Activated naive CD8-positive, alpha-beta T cell treated with anti-CD3 and anti-CD28 coated beads for 36 hours (primary cell): Measurements from ENCODE around the gene STK32A. TPM values are rescaled to one million over a fixed set of nuclear protein-coding genes. Genes with fewer than 3 reads are reported as not detected.

Source experiments
- DNase-seq: peaks from one replicate; pipeline ENCODE4 v3.0.0; 2021
- H3K27ac Mint-ChIP-seq: one replicate; pipeline ENCODE4 v1.8.0; 2022; ENCODE audit warnings: mild to moderate bottlenecking, moderate library complexity, mixed read lengths
- H3K27me3 Mint-ChIP-seq: one replicate; pipeline ENCODE4 v1.8.0; 2022; ENCODE audit warnings: mild to moderate bottlenecking, mixed read lengths
- H3K36me3 Mint-ChIP-seq: one replicate; pipeline ENCODE4 v1.8.0; 2021; ENCODE audit warnings: mild to moderate bottlenecking, mixed read lengths
- H3K4me1 Mint-ChIP-seq: one replicate; pipeline ENCODE4 v1.8.0; 2021; ENCODE audit warnings: mixed read lengths
- H3K4me3 Mint-ChIP-seq: one replicate; pipeline ENCODE4 v1.8.0; 2022; ENCODE audit warnings: mild to moderate bottlenecking, moderate library complexity, mixed read lengths
- H3K9me3 Mint-ChIP-seq: one replicate; pipeline ENCODE4 v1.8.0; 2022; ENCODE audit warnings: mixed read lengths
- total RNA-seq, 2 experiments: library from RNA; stranded (reverse); gene quantifications; one replicate each; pipeline ENCODE4 v1.2.3, GENCODE V29; 2021

Gene STK32A
- total RNA-seq, 2 experiments from 2014 or later: not detected

DNA sequence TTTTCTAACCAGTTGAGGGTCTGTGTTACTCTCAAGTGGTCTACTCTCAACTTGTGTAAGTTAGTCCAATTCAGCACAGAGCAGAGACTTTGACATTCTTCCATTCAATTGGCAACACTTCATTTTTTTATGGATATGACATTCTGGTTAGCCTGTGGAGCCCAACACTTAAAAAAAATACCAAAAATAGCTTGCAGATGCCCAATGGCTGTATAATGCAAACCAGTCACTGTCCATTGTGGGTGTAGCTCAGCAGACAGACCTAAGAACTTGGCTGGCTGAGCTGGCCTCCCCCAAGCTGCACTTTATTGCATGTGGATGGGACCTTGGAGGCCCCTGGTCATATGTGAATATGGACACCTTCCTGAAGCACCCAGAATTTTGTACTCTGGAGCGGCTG lies 171.8 kb downstream of the STK32A start:
- H3K27ac Mint-ChIP-seq: no peak overlapping the region
- no peak overlapping the region for H3K4me3 Mint-ChIP-seq
- no peak for DNase-seq
- H3K4me1 Mint-ChIP-seq: no peaks in the 10 kb centered on the region
- no peaks in the 10 kb centered on the region for H3K36me3 Mint-ChIP-seq
- H3K9me3 Mint-ChIP-seq: no peaks in the 10 kb centered on the region
- no peaks in the 10 kb centered on the region for H3K27me3 Mint-ChIP-seq

DNA sequence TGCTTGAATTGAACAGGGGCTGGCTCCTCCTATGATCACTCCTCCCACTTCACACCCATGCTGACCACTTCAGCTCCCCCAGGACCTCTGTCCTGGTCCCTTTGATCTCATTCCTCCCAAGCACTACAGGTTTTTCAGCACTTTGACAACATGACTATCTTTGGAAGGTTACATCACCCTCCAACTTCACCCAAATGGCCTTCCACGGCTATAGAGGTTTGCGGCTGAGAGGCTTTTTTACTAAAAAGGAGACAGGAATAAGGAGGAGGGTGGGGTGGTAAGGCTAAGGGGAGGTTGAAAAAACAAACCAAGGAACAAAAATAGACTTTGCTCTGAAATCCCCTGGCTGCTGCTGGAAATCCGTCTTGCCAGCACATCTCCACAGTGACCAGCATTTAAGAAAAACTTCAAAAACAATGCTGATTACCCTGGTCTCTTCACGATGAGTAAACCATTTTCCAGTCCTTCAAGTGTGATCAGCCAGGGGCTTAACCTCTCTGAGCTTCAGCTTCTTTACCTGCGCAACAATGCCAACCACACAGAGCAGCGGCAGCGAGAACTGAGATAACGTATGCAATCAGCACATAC lies 172.4 kb downstream of the STK32A start:
- no peak overlapping the region for H3K4me3 Mint-ChIP-seq
- no peak overlapping the region for H3K27ac Mint-ChIP-seq
- H3K4me1 Mint-ChIP-seq: no peaks in the 10 kb centered on the region
- no peaks in the 10 kb centered on the region for H3K36me3 Mint-ChIP-seq
- no peak for DNase-seq
- H3K9me3 Mint-ChIP-seq: no peaks in the 10 kb centered on the region
- no peaks in the 10 kb centered on the region for H3K27me3 Mint-ChIP-seq

DNA sequence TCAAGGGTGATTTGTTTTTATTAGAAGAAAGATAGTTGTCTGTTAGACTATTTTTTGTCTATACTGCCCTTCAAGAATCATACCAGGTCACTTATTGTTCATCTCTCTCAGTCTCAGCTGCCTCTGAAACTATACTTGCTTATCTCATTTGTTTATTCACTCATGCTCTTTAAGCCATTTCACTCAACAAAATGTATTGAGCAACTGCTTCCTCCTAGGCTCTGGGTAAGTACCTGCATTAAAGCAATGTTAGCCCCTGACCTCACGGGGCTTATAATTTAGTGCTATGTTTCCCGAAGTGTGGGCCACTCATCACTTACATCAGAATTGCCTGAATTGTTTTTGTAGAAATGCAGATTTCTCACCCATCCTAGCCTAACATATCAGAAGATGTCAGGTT lies 174.2 kb downstream of the STK32A start:
- Mint-ChIP-seq H3K4me3 (no peak overlapping the region), H3K27me3 (no peaks in the 10 kb centered on the region), H3K4me1 (no peaks in the 10 kb centered on the region), H3K36me3 (no peaks in the 10 kb centered on the region), H3K27ac (no peak overlapping the region), H3K9me3 (no peaks in the 10 kb centered on the region)
- no peak for DNase-seq

DNA sequence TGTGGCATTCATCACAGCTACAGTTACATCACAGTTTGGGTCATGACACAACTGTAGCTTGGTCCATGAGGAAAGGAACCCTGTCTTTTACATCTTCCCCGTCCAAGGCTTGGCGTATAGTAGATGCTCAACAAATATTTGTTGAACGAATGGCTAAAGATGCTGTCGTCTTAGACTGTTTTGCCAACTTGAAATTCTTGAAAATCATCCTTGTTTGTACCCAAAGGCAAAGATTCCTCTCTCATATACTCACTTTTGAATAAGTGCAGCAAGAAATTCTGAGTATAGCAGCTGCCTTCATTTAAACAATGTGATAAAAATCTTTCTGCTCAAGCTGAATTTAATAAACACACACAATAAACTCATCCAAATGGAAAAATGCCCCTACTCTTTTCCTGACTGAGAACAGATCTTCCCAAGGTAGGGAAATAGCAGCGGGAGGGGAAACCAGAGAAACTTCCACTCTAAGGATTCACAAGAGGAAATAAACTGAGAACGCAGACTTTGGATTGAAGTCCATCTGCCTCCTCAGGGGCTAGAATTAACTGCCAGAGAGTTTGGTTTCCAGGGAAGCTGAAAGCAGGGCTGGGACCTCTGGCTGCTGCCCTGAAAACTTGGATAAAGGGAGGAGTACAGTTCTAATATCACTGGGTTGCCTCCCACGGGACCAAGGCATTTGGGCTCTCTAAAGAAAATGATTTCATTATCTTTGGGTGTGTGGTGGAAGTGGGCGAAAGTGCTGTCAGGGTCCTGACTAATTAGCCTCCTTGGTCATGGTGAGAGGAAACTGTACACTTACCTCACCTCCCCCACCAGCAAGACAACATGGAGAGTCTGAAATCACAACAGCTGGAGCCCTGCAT lies 175.9 kb downstream of the STK32A start:
- no peaks in the 10 kb centered on the region for H3K36me3 Mint-ChIP-seq
- no peak overlapping the region for H3K27ac Mint-ChIP-seq
- no peaks in the 10 kb centered on the region for H3K9me3 Mint-ChIP-seq
- no peaks in the 10 kb centered on the region for H3K4me1 Mint-ChIP-seq
- H3K4me3 Mint-ChIP-seq: no peak overlapping the region
- no peaks in the 10 kb centered on the region for H3K27me3 Mint-ChIP-seq
- no peak for DNase-seq

DNA sequence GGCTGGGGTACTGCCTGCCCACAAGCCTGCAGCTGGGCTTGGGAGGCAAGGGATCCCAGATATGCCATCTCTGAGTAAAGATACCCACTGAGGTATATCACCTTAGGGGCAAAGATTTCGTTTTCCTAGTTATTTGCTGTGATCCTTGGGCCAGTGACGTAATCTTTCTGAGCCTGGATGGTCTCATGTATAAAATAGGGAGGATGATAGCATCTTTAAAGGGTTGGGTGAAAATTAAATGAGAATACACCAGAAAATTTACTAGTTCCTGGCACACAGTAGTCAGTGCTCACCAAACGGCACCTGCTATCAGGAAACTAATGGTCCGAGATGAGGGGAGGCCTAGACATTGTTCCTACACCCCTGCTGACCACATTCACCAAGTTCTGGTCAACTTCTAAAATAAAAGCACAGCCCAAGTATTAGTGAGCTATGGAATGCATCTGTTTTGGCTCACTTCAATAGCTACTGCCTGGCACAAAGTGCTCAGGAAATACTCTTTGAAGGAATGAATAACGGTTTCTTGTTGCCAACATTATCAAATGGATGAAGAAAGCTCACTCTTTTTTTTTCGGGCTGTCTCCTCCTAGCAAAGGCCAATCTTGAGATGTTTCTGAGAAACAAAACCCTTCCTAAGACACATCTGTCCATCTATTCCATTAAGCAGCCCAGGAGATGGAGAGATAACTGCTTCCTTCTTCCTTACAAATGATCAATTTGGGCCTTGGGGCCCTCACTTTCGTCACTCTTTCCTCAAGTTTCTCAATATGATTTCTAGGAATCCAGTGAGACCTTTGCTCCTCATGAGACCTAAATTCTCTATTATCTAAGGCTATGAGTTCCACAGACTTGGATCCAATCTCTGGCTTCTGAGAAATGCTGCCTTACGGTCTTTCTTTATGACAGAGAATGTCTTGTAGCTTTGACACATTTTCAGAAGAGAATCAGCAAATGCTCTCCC lies 176.8 kb downstream of the STK32A start:
- Mint-ChIP-seq H3K27ac (no peak overlapping the region), H3K36me3 (no peaks in the 10 kb centered on the region), H3K4me1 (no peaks in the 10 kb centered on the region), H3K4me3 (no peak overlapping the region), H3K27me3 (no peaks in the 10 kb centered on the region), H3K9me3 (no peaks in the 10 kb centered on the region)
- no peak for DNase-seq

DNA sequence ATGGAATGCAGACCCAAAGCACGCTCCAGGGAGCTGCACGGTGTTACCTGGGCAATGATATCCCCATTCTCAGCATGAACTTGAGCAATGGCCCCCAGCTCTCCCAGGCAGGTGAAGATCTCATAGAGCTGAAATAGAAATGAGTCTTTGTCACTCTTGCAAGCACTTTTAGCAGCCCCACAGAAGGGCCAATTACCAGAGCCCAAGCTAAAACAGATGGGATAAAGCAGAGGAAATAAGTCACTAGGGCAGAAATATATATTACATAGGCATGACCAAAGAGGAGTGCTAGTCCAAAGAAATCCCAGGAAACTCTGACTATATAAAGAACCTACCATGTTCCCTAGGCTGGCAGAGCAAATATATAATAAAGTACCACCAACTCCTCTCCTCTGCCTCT lies 177.7 kb downstream of the STK32A start:
- Mint-ChIP-seq H3K27me3 (no peaks in the 10 kb centered on the region), H3K27ac (no peak overlapping the region)

DNA sequence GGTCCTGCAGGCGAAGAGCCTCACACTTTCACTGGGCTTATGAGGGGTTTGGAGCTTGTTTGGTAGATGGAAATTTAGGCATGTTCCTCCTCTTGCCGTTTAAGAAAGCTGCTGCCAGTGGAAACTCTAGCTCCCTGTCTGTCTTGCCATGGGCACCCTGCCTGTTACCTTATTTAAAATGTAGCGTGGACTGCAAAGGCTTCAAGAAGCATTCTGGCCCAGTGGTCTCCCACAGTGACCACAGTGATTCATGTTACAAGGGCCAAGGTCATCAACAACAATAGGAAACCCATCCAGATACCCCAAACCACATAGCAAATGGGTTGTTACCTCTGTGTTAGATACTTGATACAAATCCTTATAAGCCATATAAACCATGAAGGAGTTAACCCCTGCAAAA lies 178.4 kb downstream of the STK32A start:
- DNase-seq: no peak
- Mint-ChIP-seq H3K27me3 (no peaks in the 10 kb centered on the region), H3K4me1 (no peaks in the 10 kb centered on the region), H3K36me3 (no peaks in the 10 kb centered on the region), H3K4me3 (no peak overlapping the region), H3K9me3 (no peaks in the 10 kb centered on the region), H3K27ac (no peak overlapping the region)

More for the DNA sequence above, 177.7 kb downstream of the STK32A start:
- H3K36me3 Mint-ChIP-seq: no peaks in the 10 kb centered on the region
- no peak overlapping the region for H3K4me3 Mint-ChIP-seq
- H3K4me1 Mint-ChIP-seq: no peaks in the 10 kb centered on the region
- DNase-seq: no peak
- H3K9me3 Mint-ChIP-seq: no peaks in the 10 kb centered on the region

DNA sequence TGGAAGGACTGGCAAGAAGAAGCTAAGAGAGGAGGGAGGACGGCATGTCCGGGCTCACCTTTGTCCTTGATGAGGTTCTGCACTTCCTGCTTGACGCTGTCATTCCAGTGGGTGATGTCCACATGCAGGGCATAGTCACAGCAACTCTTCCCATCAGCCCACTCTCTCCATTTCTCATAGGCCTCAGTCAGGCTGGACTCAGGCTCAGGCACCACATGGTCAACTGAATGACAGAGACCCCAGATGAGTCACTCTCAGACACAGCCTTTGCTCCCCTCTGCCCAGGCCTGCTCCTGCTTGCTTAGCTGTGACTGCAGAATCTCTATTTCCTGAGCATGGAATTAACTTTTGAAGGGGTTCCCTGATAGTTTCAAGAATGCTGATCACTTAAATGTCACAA lies 180.8 kb downstream of the STK32A start:
- Mint-ChIP-seq H3K4me3 (no peak overlapping the region), H3K27me3 (no peaks in the 10 kb centered on the region), H3K36me3 (no peaks in the 10 kb centered on the region), H3K4me1 (no peaks in the 10 kb centered on the region), H3K27ac (no peak overlapping the region), H3K9me3 (no peaks in the 10 kb centered on the region)
- no peak for DNase-seq

DNA sequence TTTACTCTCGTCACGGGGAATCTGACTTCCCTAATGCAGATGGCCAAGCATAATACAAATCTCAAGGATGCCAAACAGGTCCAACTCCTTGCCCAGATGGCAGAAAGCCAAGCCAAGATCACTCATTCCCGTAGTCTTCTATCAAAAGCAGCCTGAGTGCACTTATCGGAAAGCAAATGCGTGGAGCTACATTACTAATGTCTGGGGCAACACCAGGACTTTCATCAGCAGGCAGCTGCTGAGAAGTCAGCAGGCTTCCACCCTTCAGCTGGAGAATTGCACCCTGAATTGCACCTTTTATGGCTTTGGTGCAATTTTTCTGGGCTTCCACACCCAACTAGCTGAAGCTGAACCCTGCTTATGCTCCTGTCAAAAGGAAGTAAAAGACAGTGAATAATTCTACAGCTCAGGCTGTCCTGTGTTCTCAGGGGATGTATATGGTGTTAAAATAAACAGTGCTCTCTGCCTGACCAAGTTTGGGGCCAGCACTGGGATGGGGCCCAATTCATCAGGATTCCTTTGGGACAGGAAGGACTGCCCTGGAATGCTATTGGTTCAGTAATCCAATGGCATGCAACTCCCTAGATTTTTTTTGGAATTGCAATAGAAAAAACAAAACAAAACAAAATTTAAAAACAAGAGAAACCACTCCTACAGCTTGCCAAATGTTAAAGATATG lies 182.4 kb downstream of the STK32A start:
- no peaks in the 10 kb centered on the region for H3K36me3 Mint-ChIP-seq
- H3K4me3 Mint-ChIP-seq: no peak overlapping the region
- H3K9me3 Mint-ChIP-seq: no peaks in the 10 kb centered on the region
- H3K27me3 Mint-ChIP-seq: no peaks in the 10 kb centered on the region
- H3K27ac Mint-ChIP-seq: no peak overlapping the region
- H3K4me1 Mint-ChIP-seq: no peaks in the 10 kb centered on the region
- DNase-seq: no peak

DNA sequence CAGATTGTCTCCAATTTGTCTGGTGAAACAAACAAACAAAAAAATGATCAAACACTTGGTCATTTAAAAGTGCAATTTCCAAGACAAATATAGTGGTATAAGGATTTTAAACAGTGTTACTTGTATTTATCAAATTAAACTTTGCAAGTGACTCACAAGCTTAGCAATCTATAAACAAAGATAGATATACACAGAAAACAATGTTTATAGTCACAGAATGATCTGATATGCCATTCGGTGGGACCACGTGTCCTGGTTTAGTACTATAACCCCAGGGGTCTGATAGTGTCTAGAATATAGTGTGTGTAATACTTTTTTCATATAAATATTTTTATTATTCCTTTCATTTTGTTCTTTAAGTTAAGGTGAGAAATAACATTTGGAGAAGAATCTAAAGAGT lies 183.8 kb downstream of the STK32A start:
- H3K36me3 Mint-ChIP-seq: no peaks in the 10 kb centered on the region
- H3K4me3 Mint-ChIP-seq: no peak overlapping the region
- H3K27ac Mint-ChIP-seq: no peak overlapping the region
- no peaks in the 10 kb centered on the region for H3K27me3 Mint-ChIP-seq
- DNase-seq: no peak
- no peaks in the 10 kb centered on the region for H3K4me1 Mint-ChIP-seq
- H3K9me3 Mint-ChIP-seq: no peaks in the 10 kb centered on the region

DNA sequence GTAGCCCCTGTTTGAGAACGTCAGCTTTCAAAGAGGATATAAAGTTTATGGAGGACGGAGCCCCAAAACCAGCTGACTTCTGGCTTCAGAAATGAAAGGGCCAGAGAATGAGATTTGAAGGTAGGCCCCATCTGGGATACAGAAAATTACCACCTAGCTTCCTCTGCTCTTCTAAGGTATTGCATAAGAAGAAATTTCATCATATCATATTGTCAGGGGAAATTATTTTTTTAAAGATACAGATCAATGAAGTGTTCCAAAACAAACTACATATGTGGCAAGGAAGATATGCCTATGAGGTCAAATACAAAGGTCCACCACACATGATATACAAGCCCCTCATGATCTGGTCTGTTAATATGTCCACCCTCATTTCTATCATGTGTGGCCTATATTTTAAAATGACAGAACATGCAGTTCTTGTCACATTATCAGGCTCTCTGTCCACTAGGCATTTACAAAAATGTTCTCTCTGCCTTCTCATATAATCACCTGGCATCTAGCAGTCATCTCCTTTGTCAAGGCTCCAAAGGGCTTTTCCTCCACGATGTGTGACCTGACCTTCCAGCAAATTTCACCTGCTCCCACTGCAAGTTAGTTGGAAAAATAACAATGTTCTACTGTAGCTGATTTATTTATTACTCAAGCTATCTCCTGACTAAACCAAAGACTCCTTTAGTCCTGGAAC lies 192.0 kb downstream of the STK32A start:
- Mint-ChIP-seq H3K4me3 (no peak overlapping the region), H3K9me3 (no peaks in the 10 kb centered on the region), H3K4me1 (no peaks in the 10 kb centered on the region), H3K27me3 (peaks cover 3% of the 10 kb centered on the region), H3K27ac (no peak overlapping the region), H3K36me3 (no peaks in the 10 kb centered on the region)
- no peak for DNase-seq

DNA sequence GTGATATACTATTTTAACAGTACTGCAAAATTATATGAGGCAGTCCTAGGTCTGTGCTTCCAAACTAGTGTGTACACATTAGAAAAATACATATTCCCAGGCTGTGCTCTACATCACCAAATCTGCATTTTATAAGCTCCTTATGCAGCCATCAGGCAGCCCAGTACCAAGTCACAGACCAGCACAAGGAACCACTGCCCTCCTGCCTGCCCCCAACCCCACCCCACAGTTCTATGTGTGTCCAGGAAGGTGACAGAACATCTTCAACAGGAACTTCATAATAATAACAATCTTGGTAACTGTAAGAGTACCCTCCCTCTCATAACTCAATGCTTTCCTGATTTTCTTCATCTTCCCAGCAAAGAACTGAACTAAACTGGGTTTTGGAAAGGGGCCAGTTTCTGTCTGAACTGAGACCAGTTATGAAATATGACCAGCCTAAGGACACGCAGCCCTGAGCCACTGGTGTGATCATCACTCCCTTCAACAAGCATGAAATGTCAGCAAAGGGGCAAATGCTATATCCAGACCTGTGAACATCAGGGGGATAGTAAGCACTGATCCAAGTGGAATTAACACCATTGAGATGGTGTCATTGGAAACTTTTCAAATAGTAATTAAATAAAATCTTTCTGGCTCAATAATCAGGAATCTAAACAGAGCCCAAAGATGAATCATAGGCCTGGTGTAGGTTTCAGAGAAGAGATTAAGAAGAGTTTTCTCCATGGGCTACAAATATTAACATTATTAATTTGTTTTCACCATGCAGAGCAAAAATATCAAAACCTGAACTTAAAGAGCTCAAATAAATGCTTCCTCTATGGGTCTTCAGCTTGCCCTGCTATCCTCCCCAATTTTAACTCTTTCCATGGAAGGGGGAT lies 192.9 kb downstream of the STK32A start:
- no peak for DNase-seq
- Mint-ChIP-seq H3K4me3 (no peak overlapping the region), H3K27me3 (peaks cover 3% of the 10 kb centered on the region)

DNA sequence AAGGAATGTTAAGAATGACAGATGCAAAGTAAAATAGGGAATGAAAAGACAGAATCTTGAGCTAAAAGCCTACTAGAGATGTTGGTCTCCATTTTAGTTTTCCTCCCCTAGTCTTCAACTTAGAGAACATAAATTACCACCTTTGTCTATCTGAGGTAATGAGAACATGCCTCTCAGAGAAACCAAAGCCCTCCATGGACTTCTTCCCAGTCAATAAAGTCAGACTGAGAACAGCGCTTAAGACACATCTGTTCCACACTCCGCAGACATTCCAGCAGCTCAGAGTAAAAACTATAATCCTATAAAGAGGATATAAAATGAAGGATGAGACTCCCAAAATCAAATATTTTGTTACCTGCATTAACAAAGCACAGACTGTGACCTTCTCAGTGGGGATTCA lies 195.8 kb downstream of the STK32A start:
- no peak for DNase-seq
- H3K4me1 Mint-ChIP-seq: no peaks in the 10 kb centered on the region
- no peak overlapping the region for H3K27ac Mint-ChIP-seq
- H3K27me3 Mint-ChIP-seq: peaks cover 3% of the 10 kb centered on the region
- no peak overlapping the region for H3K4me3 Mint-ChIP-seq
- H3K36me3 Mint-ChIP-seq: no peaks in the 10 kb centered on the region
- no peaks in the 10 kb centered on the region for H3K9me3 Mint-ChIP-seq

More for the DNA sequence above, 192.9 kb downstream of the STK32A start:
- Mint-ChIP-seq H3K36me3 (no peaks in the 10 kb centered on the region), H3K9me3 (no peaks in the 10 kb centered on the region), H3K27ac (no peak overlapping the region), H3K4me1 (no peaks in the 10 kb centered on the region)
